SJSA1 (cell line): ENCODE measurements around the gene ING3. TPM values are rescaled to one million over a fixed set of nuclear protein-coding genes. Genes with fewer than 3 reads are reported as not detected.
"Not testable (repeated sequence)": the region's sequence is repeated elsewhere in the genome, so short reads cannot be mapped to it uniquely, and the experiment has no call there.

Source experiments
- DNase-seq, 2 experiments: peaks; one replicate each; pipeline ENCODE4 v3.0.0-alpha.2; 2015 to 2020; ENCODE audit warnings: low spot score in 2 of 2, low read depth in 1 of 2
- H3K27ac ChIP-seq: fragments of 250-450 bp; sonication (Bioruptor Pico); 2 replicates; pipeline ENCODE4 v1.5.1; 2020; ENCODE audit warnings: mild to moderate bottlenecking, moderate library complexity
- H3K27me3 ChIP-seq: fragments of 250-450 bp; sonication (Bioruptor Pico); replicated peaks from 2 replicates; pipeline ENCODE4 v1.5.1; 2020; ENCODE audit warnings: mild to moderate bottlenecking, moderate library complexity
- H3K36me3 ChIP-seq: fragments of 250-450 bp; sonication (Bioruptor Pico); 2 replicates; pipeline ENCODE4 v1.5.1; 2020; ENCODE audit warnings: mild to moderate bottlenecking
- H3K4me1 ChIP-seq: fragments of 250-450 bp; sonication (Bioruptor Pico); replicated peaks from 2 replicates; pipeline ENCODE4 v1.6.1; 2021; ENCODE audit warnings: mild to moderate bottlenecking
- H3K4me3 ChIP-seq: fragments of 250-450 bp; sonication (Bioruptor Pico); 2 replicates; pipeline ENCODE4 v1.5.1; 2020; ENCODE audit warnings: mild to moderate bottlenecking
- H3K9me3 ChIP-seq: fragments of 250-450 bp; sonication (Bioruptor Pico); replicated peaks from 2 replicates; pipeline ENCODE4 v1.5.1; 2020; ENCODE audit warnings: mild to moderate bottlenecking
- total RNA-seq: library from RNA; depleted of rRNA; stranded (reverse); fragments of >200 nt; shearing (Covaris generic); gene quantifications from 2 replicates; pipeline ENCODE4 v1.2.3, GENCODE V29; 2014

Gene ING3
- total RNA-seq, 1 experiment from 2014 or later: 31.2 TPM

- Histone ChIP-seq H3K4me3 (no peak overlapping the region), H3K27me3 (no peaks in the 10 kb centered on the region), H3K9me3 (no peaks in the 10 kb centered on the region), H3K27ac (no peak overlapping the region), H3K4me1 (peaks cover 79% of the 10 kb centered on the region), H3K36me3 (peaks cover 35% of the 10 kb centered on the region)
- DNase-seq: no peak
Observed at GRCh38 chr7:120996988-120997345, 46.4 kb downstream of the ING3 start.

- peaks cover 78% of the 10 kb centered on the region for H3K4me1 ChIP-seq
- no peak overlapping the region for H3K4me3 ChIP-seq
- peaks cover 35% of the 10 kb centered on the region for H3K36me3 ChIP-seq
- no peak overlapping the region; the same call in 1 of the 2 replicates for H3K27ac ChIP-seq
- no peaks in the 10 kb centered on the region for H3K27me3 ChIP-seq
- no peaks in the 10 kb centered on the region for H3K9me3 ChIP-seq
- no peak for DNase-seq
Observed at GRCh38 chr7:120997882-120998474, 47.4 kb downstream of the ING3 start.

GRCh38 chr7:120998520-120998919 is 47.9 kb downstream of the ING3 start:
- Histone ChIP-seq H3K4me3 (no peak overlapping the region), H3K4me1 (peaks cover 78% of the 10 kb centered on the region), H3K27ac (no peak overlapping the region; the same call in none of the 2 replicates), H3K36me3 (peaks cover 30% of the 10 kb centered on the region), H3K27me3 (no peaks in the 10 kb centered on the region), H3K9me3 (no peaks in the 10 kb centered on the region)
- no peak for DNase-seq

GRCh38 chr7:120998996-120999565 is 48.5 kb downstream of the ING3 start:
- Histone ChIP-seq H3K4me3 (no peak overlapping the region), H3K36me3 (peaks cover 26% of the 10 kb centered on the region), H3K9me3 (no peaks in the 10 kb centered on the region), H3K27me3 (no peaks in the 10 kb centered on the region), H3K4me1 (peaks cover 77% of the 10 kb centered on the region), H3K27ac (peak overlapping the region; percentile 82)
- no peak for DNase-seq

GRCh38 chr7:121000081-121000983 is 49.8 kb downstream of the ING3 start:
- Histone ChIP-seq H3K36me3 (peaks cover 15% of the 10 kb centered on the region), H3K4me1 (peaks cover 67% of the 10 kb centered on the region), H3K9me3 (no peaks in the 10 kb centered on the region), H3K27ac (peak overlapping the region; percentile 82), H3K27me3 (no peaks in the 10 kb centered on the region), H3K4me3 (peak overlapping the region; percentile 14)
- peak in 1 of 2 experiments; percentile 68 for DNase-seq

GRCh38 chr7:121001234-121001906 is 50.8 kb downstream of the ING3 start:
- Histone ChIP-seq H3K4me1 (peaks cover 70% of the 10 kb centered on the region), H3K36me3 (peaks cover 12% of the 10 kb centered on the region), H3K27me3 (no peaks in the 10 kb centered on the region), H3K9me3 (no peaks in the 10 kb centered on the region), H3K4me3 (no peak overlapping the region), H3K27ac (peak overlapping the region; percentile 82)
- no peak for DNase-seq

- DNase-seq: peak in 1 of 2 experiments; percentile 69
- Histone ChIP-seq H3K4me1 (peaks cover 70% of the 10 kb centered on the region), H3K36me3 (peaks cover 6% of the 10 kb centered on the region), H3K4me3 (no peak overlapping the region), H3K9me3 (no peaks in the 10 kb centered on the region), H3K27ac (peak overlapping the region; percentile 82), H3K27me3 (no peaks in the 10 kb centered on the region)
Observed at GRCh38 chr7:121002048-121002756, 51.6 kb downstream of the ING3 start.

GRCh38 chr7:121002757-121003200 is 52.2 kb downstream of the ING3 start:
- Histone ChIP-seq H3K27ac (peak overlapping the region; percentile 82), H3K4me1 (peaks cover 76% of the 10 kb centered on the region), H3K9me3 (no peaks in the 10 kb centered on the region), H3K36me3 (peaks cover 7% of the 10 kb centered on the region), H3K27me3 (no peaks in the 10 kb centered on the region), H3K4me3 (no peak overlapping the region)
- peak in 1 of 2 experiments; percentile 72 for DNase-seq

GRCh38 chr7:121003986-121004685 is 53.6 kb downstream of the ING3 start:
- no peaks in the 10 kb centered on the region for H3K9me3 ChIP-seq
- H3K4me1 ChIP-seq: peaks cover 79% of the 10 kb centered on the region
- no peaks in the 10 kb centered on the region for H3K27me3 ChIP-seq
- no peak overlapping the region for H3K4me3 ChIP-seq
- no peak for DNase-seq
- H3K27ac ChIP-seq: no peak overlapping the region
- peaks cover 4% of the 10 kb centered on the region for H3K36me3 ChIP-seq

GRCh38 chr7:121005058-121005457 is 54.5 kb downstream of the ING3 start:
- not testable (repeated sequence) for H3K27me3 ChIP-seq, DNase-seq, H3K27ac ChIP-seq, H3K36me3 ChIP-seq, H3K9me3 ChIP-seq, H3K4me3 ChIP-seq
- H3K4me1 ChIP-seq: peaks cover 72% of the 10 kb centered on the region

- H3K9me3 ChIP-seq: no peaks in the 10 kb centered on the region
- H3K27ac ChIP-seq: peak overlapping the region; percentile 77
- no peak overlapping the region for H3K4me3 ChIP-seq
- no peak for DNase-seq
- no peaks in the 10 kb centered on the region for H3K27me3 ChIP-seq
- peaks cover 4% of the 10 kb centered on the region; the same call in 1 of the 2 replicates for H3K36me3 ChIP-seq
- peaks cover 67% of the 10 kb centered on the region for H3K4me1 ChIP-seq
Observed at GRCh38 chr7:121005996-121006584, 55.5 kb downstream of the ING3 start.

- Histone ChIP-seq H3K4me1 (peaks cover 60% of the 10 kb centered on the region), H3K27me3 (no peaks in the 10 kb centered on the region), H3K36me3 (0 out of 2 replicates have a peak, but pooled peaks cover 4% of the 10 kb centered on the region), H3K27ac (peak overlapping the region; percentile 77), H3K4me3 (peak overlapping the region; percentile 9; the same call in 1 of the 2 replicates), H3K9me3 (no peaks in the 10 kb centered on the region)
- peak; percentile 79 to 85 for DNase-seq
Observed at GRCh38 chr7:121006711-121007315, 56.2 kb downstream of the ING3 start.
